ENCODE measurements around the gene USP34.

DNA sequence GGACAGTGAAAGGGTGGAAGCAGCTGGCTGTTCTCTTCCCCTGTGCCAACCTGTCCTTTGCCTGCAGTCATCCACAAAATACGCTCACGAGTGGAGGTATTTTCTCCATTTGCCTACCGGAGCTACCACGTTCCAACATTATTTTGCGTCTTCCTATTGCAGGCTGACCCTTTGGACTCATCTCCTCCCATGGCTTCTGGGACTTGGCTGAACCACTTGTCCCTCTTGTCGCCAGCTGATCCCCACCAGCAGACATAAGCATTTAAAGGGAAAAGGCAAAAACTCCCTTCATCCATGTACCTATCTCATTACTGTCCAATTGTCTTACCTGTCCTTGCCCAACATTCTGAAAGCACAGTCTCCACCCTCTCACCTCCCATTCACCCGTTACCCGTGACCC, 295.9 kb downstream of the USP34 start:
- TF ChIP-seq POLR2A (IDR thresholded peaks at IDR 0.05), result no peak
- TF ChIP-seq, protein P1, sequence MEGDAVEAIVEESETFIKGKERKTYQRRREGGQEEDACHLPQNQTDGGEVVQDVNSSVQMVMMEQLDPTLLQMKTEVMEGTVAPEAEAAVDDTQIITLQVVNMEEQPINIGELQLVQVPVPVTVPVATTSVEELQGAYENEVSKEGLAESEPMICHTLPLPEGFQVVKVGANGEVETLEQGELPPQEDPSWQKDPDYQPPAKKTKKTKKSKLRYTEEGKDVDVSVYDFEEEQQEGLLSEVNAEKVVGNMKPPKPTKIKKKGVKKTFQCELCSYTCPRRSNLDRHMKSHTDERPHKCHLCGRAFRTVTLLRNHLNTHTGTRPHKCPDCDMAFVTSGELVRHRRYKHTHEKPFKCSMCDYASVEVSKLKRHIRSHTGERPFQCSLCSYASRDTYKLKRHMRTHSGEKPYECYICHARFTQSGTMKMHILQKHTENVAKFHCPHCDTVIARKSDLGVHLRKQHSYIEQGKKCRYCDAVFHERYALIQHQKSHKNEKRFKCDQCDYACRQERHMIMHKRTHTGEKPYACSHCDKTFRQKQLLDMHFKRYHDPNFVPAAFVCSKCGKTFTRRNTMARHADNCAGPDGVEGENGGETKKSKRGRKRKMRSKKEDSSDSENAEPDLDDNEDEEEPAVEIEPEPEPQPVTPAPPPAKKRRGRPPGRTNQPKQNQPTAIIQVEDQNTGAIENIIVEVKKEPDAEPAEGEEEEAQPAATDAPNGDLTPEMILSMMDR (IDR thresholded peaks at IDR 0.05), result no peak

Measured in gastroesophageal sphincter (tissue), 3 donors.